Right atrium auricular region (tissue), 2 donors: ENCODE measurements around the gene EPN2. TPM values are rescaled to one million over a fixed set of nuclear protein-coding genes. Genes with fewer than 3 reads are reported as not detected.

Experiments
- DNase-seq: peaks from one replicate; pipeline ENCODE4 v3.0.0-alpha.2; 2019; ENCODE audit warnings: low spot score
- H3K27ac ChIP-seq, 2 donors: fragments of 200-600 bp; sonication (generic); 1 replicate in 1 of 2; 2 replicates in 1 of 2; pipeline ENCODE4 v1.5.1; 2016 to 2019
- H3K27me3 ChIP-seq, 2 donors: fragments of 200-600 bp; sonication (generic); one replicate each; pipeline versions ENCODE4 v1.5.1 to v1.6.0; 2017 to 2019
- H3K36me3 ChIP-seq: fragments of 200-600 bp; sonication (generic); one replicate; pipeline ENCODE4 v1.5.1; 2016
- H3K4me1 ChIP-seq, 2 donors: fragments of 200-600 bp; sonication (generic); one replicate each; pipeline versions ENCODE4 v1.5.1 to v1.6.0; 2017 to 2019
- H3K4me3 ChIP-seq, 2 donors: fragments of 200-600 bp; sonication (generic); 1 replicate in 1 of 2; 2 replicates in 1 of 2; pipeline ENCODE4 v1.5.1; 2017 to 2019; ENCODE audit warnings: mild to moderate bottlenecking in 1 of 2, moderate library complexity in 1 of 2
- H3K9me3 ChIP-seq, 2 donors: fragments of 200-600 bp; sonication (generic); one replicate each; pipeline ENCODE4 v1.5.1; 2019
- total RNA-seq, 2 donors: library from RNA; depleted of rRNA; stranded (reverse); fragments of >200 nt; gene quantifications; one replicate each; pipeline ENCODE4 v1.1.0, GENCODE V29; 2016
- TF ChIP-seq, protein P1 (sequence below), 2 donors: fragments of 200-600 bp; sonication (generic); IDR thresholded peaks; one replicate each; pipeline ENCODE4 v1.5.1; 2019; ENCODE audit warnings: antibody characterized with exemption in 2 of 2

EPN2 gene
- total RNA-seq, 2 donors from 2014 or later: 68.0 to 73.1 TPM

DNA sequence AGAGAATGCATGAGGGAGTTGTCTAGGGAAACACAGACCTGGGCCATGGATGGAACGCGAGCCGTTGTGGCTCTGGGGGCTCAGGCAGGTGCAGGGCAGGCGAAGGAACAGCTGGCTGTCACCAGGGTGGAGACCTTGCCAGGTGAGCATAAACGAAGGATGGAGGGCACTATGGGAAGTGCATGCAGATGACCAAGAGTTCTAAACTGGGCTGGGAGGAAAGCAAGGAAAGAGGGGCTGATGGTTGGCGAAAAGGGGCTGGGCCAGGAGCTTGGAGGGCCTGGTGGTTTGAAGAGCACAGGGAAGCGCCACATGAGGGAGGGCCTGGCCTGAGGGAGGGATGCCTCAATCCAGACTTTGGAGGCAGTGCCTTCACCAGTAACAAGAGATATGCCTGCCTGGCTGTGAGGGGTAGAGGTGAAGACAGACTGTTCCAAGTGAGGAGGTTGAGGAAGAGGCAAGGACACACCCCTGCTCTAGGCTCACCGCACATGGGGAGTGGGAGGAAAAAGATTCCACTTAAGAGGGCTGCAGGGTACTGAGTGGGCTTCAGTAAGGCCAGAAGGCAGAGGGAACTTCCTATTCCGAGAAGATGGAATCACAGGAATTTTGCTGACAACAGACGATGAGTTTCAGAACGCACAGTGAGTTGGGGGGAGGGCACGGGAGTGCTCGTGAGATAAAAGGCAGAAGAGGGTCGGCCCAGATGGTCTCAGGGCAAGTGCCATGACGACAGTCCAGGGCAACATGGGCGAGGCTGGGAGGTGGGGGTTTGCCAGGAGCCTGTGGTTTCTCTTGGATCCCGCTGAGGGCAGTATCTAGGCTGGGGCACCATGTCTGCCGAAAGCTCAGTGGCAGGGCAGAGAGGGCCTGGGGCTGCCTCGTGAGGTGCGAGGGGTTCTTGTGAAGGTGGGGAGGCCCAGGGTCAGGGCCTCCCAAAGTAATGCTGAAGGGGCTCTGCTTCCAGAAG lies 104.8 kb downstream of the EPN2 start:
- Histone ChIP-seq H3K4me1 (peaks cover 0 to 73% of the 10 kb centered on the region in 2 donors), H3K27me3 (no peaks in the 10 kb centered on the region), H3K27ac (peak overlapping the region; percentile 23 to 56), H3K36me3 (no peaks in the 10 kb centered on the region), H3K9me3 (no peaks in the 10 kb centered on the region), H3K4me3 (no peak overlapping the region)
- no peak for DNase-seq
- TF ChIP-seq, protein P1, sequence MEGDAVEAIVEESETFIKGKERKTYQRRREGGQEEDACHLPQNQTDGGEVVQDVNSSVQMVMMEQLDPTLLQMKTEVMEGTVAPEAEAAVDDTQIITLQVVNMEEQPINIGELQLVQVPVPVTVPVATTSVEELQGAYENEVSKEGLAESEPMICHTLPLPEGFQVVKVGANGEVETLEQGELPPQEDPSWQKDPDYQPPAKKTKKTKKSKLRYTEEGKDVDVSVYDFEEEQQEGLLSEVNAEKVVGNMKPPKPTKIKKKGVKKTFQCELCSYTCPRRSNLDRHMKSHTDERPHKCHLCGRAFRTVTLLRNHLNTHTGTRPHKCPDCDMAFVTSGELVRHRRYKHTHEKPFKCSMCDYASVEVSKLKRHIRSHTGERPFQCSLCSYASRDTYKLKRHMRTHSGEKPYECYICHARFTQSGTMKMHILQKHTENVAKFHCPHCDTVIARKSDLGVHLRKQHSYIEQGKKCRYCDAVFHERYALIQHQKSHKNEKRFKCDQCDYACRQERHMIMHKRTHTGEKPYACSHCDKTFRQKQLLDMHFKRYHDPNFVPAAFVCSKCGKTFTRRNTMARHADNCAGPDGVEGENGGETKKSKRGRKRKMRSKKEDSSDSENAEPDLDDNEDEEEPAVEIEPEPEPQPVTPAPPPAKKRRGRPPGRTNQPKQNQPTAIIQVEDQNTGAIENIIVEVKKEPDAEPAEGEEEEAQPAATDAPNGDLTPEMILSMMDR (IDR thresholded peaks at IDR 0.05): no peak

DNA sequence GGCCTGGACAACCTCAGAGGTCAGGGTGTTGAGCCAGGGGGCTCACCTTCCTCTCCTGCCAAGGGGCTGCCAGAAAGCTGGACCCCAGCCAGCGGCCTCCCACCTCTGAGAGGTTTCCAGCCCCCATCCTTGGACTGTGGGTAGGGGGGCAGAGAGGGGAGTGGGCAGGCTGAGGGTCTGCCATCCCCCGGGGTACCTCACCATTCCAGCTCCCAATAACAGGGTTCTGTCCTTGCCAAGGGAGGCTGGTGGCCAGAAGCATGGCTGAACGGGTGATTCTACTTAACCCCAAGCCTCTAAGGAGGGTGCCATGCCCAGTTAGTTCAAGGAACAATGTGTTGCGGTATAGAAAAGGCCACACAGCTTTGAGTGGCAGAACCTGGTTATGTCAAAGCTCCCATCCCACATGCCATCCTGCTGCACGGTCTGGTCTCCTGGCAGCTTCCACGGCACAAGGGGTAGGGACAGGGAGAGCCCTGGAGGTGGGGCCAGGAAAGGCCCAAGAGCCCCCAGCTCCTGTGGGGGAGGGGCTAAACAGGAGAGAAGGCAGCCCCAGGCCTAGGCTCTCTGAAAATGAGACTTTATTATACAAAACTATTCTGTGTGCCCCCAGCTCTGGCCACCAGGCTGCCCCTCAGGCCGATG lies 105.6 kb downstream of the EPN2 start:
- no peaks in the 10 kb centered on the region for H3K9me3 ChIP-seq
- TF ChIP-seq, protein P1 (IDR thresholded peaks at IDR 0.05): no peak
- no peaks in the 10 kb centered on the region for H3K27me3 ChIP-seq
- no peak for DNase-seq
- peak overlapping the region; percentile 23 to 56 for H3K27ac ChIP-seq
- no peak overlapping the region for H3K4me3 ChIP-seq
- peaks cover 0 to 73% of the 10 kb centered on the region in 2 donors for H3K4me1 ChIP-seq
- no peaks in the 10 kb centered on the region for H3K36me3 ChIP-seq

DNA sequence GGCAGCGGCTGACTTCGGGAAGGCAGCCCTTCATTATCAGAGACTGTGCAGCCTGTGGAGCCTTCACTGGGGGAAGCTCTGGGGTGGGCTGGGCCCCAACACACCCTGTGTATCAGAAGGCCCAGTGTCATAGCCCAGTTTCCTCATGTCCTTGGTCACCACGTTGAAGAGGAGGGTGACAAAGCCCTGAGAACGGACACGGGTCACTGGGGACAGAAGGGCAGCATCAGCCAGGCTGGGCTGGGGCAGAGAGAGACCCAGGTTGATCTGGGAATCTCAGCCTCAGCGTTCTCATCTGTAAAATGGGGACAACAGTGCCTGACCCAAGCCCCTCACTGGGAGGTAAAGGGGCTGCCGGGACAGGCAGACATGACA lies 106.1 kb downstream of the EPN2 start:
- peak overlapping the region in 1 of 2 donors; percentile 56 for H3K27ac ChIP-seq
- TF ChIP-seq, protein P1 (IDR thresholded peaks at IDR 0.05): no peak
- no peaks in the 10 kb centered on the region for H3K9me3 ChIP-seq
- no peak for DNase-seq
- no peaks in the 10 kb centered on the region for H3K27me3 ChIP-seq
- no peaks in the 10 kb centered on the region for H3K36me3 ChIP-seq
- peaks cover 0 to 72% of the 10 kb centered on the region in 2 donors for H3K4me1 ChIP-seq
- no peak overlapping the region for H3K4me3 ChIP-seq

DNA sequence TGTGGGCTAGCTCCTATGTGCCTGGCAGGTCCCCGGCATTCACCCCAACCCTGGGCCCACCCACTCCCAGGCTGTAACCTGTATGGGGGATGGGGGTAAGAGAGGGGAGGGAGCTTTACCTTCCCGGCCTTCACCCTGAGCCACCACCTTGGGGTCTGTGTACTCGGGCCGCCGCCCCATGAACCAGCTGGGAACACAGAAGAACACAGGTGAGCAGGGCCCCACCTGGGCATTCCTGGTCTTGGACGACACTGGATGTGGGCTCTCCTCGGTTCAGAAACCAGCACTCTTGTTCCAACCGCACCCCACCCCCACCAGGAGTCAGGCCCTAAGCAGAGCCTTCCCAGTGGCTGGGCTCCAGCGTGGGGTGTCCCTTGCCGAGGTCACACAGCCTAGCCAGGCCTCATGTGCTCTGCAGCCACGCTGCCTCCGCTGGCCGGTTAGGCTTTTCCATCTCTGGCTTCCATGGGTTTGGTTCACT lies 106.5 kb downstream of the EPN2 start:
- H3K36me3 ChIP-seq: no peaks in the 10 kb centered on the region
- peaks cover 0 to 68% of the 10 kb centered on the region in 2 donors for H3K4me1 ChIP-seq
- H3K27me3 ChIP-seq: no peaks in the 10 kb centered on the region
- no peak overlapping the region for H3K4me3 ChIP-seq
- no peak for DNase-seq
- H3K27ac ChIP-seq: peak overlapping the region in 1 of 2 donors; percentile 56
- TF ChIP-seq, protein P1 (IDR thresholded peaks at IDR 0.05): no peak
- H3K9me3 ChIP-seq: no peaks in the 10 kb centered on the region

DNA sequence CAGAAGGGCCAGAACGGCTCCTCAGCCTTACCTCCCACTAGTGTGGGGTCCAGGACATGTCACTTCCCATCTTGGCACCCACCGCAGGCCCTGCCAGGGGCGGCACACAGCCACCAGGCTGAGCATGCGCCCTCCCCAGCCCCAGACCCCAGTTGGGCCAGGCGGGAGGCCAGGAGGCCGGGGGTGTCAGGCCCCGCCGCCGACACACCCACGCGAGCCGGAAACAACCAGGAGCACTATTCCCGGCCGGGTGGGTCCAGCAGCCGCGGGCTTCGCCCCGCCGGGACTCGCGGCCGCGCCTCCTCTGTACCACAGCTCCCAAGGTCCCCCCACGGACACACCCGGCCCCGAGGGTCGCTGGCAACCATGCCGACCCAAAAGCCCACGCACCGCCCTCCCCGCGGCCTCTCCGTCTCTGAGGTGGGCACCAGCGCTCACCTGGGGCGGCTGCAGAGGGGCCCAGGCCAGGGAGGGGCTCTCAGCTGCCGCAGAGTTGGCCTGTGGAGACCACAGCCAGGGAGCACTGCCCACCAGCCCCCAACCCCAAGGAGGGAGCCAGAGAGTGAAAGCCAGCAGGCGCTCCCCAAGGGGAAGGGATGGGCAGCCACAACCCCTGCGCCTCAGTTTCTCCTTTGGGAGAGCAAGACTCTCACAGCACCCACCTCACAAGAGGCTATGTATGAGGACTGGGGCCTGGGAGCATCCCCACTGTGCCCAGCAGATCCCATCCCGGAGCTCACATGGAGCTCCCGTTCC lies 107.3 kb downstream of the EPN2 start:
- TF ChIP-seq, protein P1 (IDR thresholded peaks at IDR 0.05): no peak
- Histone ChIP-seq H3K4me3 (no peak overlapping the region), H3K27ac (peak overlapping the region in 1 of 2 donors; percentile 56), H3K9me3 (no peaks in the 10 kb centered on the region), H3K36me3 (no peaks in the 10 kb centered on the region), H3K27me3 (no peaks in the 10 kb centered on the region), H3K4me1 (peaks cover 0 to 68% of the 10 kb centered on the region in 2 donors)
- DNase-seq: no peak
